ENCODE data around the gene COA1.

DNA sequence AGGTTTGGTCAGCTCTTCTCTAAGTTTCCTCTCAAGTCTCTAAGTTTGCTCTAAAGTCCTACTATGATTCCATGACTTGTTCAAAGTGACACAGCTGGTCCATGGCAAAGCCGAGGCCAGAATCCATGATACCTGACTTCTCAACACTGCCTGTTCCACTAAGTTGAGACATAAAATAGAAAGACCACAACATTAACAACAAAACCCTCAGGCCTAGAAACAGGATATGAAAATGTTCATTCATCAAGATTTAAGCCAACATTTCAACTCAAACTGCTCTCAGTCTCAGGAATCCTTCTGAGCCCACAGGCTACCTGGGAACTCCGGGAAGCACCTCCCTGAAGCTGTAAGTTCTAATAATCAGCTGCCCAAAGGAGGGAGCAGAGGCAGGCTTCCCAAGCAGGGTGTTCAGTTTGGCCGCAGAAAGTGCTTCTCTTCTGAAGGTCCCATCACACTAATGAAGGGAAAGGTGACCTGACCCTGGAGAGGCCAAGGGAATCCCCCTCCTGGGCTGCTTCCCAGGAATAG lies 83.6 kb downstream of the COA1 start:
- TF ChIP-seq, protein P1, sequence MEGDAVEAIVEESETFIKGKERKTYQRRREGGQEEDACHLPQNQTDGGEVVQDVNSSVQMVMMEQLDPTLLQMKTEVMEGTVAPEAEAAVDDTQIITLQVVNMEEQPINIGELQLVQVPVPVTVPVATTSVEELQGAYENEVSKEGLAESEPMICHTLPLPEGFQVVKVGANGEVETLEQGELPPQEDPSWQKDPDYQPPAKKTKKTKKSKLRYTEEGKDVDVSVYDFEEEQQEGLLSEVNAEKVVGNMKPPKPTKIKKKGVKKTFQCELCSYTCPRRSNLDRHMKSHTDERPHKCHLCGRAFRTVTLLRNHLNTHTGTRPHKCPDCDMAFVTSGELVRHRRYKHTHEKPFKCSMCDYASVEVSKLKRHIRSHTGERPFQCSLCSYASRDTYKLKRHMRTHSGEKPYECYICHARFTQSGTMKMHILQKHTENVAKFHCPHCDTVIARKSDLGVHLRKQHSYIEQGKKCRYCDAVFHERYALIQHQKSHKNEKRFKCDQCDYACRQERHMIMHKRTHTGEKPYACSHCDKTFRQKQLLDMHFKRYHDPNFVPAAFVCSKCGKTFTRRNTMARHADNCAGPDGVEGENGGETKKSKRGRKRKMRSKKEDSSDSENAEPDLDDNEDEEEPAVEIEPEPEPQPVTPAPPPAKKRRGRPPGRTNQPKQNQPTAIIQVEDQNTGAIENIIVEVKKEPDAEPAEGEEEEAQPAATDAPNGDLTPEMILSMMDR (IDR thresholded peaks at IDR 0.05), result no peak
- TF ChIP-seq POLR2A (IDR thresholded peaks at IDR 0.05), result no peak
